T-helper 2 cell treated with Interferon-gamma antibody and Interleukin-4, amounts not matched to agents 5 μg/mL and 100 μg/mL, for 36 hours (primary cell): ENCODE measurements around the gene ERVW-1.
A peak's percentile ranks its signal among the peaks of the same experiment; 100 is the strongest.
"Not testable (repeated sequence)": the region's sequence is repeated elsewhere in the genome, so short reads cannot be mapped to it uniquely, and the experiment has no call there.

ENCODE experiments used
- DNase-seq: peaks from one replicate; pipeline ENCODE4 v3.0.0; 2021; ENCODE audit warnings: low spot score
- H3K27ac Mint-ChIP-seq: one replicate; pipeline ENCODE4 v1.8.0; 2021; ENCODE audit warnings: mild to moderate bottlenecking, mixed read lengths
- H3K27me3 Mint-ChIP-seq: one replicate; pipeline ENCODE4 v1.8.0; 2021; ENCODE audit warnings: low read depth, mixed read lengths
- H3K36me3 Mint-ChIP-seq: one replicate; pipeline ENCODE4 v1.8.0; 2021; ENCODE audit warnings: low read depth, mixed read lengths
- H3K4me1 Mint-ChIP-seq: one replicate; pipeline ENCODE4 v1.8.0; 2021; ENCODE audit warnings: low read depth, mixed read lengths
- H3K4me3 Mint-ChIP-seq: one replicate; pipeline ENCODE4 v1.8.0; 2022; ENCODE audit warnings: mild to moderate bottlenecking, moderate library complexity, mixed read lengths
- H3K9me3 Mint-ChIP-seq: one replicate; pipeline ENCODE4 v1.8.0; 2021; ENCODE audit warnings: mixed read lengths

Gene ERVW-1

DNA sequence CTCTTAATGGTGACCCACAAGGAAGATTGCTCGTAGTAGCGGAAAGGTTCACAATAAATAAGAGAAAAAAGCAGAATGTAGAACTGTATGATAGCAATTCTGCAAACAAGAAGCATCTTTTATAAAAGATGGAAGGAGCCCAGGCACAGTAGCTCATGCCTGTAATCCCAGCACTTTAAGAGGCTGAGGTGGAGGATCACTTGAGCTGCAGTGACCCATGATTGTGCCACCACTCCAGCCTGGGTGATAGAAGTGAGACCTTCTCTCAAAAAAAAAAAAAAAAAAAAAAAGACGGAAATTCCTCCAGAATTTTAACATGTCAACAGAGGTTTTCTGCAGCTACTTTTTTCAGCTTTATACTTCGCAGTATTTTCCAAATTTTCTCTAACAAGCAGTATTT lies 17.2 kb downstream of the ERVW-1 start:
- no peak for DNase-seq
- Mint-ChIP-seq H3K4me3 (no peak overlapping the region), H3K4me1 (peaks cover 2% of the 10 kb centered on the region), H3K27ac (no peak overlapping the region), H3K27me3 (no peaks in the 10 kb centered on the region), H3K36me3 (peaks cover 13% of the 10 kb centered on the region), H3K9me3 (no peaks in the 10 kb centered on the region)

DNA sequence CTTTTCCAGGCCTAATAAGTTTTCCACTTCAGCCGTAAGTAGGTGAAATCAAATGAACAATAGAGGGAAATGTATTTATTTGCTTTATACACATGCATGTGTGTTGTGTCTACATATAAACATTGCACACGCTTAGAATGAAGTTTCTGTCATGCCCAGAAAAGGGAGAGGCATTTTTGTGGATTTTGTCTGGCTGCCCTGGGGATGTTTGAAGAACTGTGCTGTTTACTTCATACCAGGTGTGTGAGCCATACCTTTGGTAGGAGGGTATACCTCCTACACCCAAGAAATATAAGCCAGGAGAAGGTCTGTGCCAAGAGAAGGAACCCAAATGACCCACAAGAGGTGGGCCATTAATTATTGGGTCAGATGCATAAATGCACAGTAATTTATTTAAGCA lies 17.6 kb downstream of the ERVW-1 start:
- no peak for DNase-seq
- no peak overlapping the region for H3K27ac Mint-ChIP-seq
- peaks cover 2% of the 10 kb centered on the region for H3K4me1 Mint-ChIP-seq
- no peak overlapping the region for H3K4me3 Mint-ChIP-seq
- H3K9me3 Mint-ChIP-seq = no peaks in the 10 kb centered on the region
- peaks cover 13% of the 10 kb centered on the region for H3K36me3 Mint-ChIP-seq
- H3K27me3 Mint-ChIP-seq = no peaks in the 10 kb centered on the region

DNA sequence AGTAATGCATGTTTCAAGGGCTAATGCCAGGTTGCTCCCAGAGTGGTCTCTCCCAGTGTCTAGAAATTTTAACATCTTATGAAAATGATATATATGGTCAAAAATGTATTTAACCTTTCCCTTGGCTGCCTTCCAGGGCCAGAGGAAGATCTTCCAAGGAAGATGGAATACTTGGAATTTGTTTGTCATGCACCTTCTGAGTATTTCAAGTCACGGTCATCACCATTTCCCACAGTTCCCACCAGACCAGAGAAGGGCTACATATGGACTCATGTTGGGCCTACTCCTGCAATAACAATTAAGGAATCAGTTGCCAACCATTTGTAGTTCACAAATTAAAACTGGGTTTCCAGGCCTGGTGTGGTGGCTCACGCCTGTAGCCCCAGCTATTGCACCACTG lies 21.5 kb downstream of the ERVW-1 start:
- DNase-seq = no peak
- Mint-ChIP-seq H3K27ac (no peak overlapping the region), H3K4me1 (no peaks in the 10 kb centered on the region), H3K36me3 (peaks cover 15% of the 10 kb centered on the region), H3K4me3 (no peak overlapping the region), H3K27me3 (no peaks in the 10 kb centered on the region), H3K9me3 (no peaks in the 10 kb centered on the region)

DNA sequence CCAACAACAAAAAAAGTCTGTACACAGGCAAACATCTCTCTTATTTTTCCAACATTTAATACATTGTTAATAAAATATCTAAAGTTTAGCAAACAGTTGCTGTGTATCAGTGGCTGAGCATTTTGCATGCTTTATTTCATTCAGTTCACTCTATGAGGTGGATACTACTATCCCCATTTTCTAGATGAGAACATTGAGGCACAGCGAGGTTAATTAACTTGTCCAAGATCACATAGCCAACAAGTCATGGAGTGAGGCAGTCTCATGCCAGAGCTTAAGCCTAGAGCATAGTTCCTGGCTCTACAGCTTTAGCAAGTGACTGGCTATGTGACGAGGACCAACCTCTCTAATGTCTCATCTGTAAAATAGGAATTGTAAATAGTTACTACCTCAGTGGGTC lies 26.1 kb downstream of the ERVW-1 start:
- no peaks in the 10 kb centered on the region for H3K9me3 Mint-ChIP-seq
- no peak for DNase-seq
- no peak overlapping the region for H3K4me3 Mint-ChIP-seq
- H3K27me3 Mint-ChIP-seq = no peaks in the 10 kb centered on the region
- peaks cover 8% of the 10 kb centered on the region for H3K4me1 Mint-ChIP-seq
- H3K36me3 Mint-ChIP-seq = peaks cover 22% of the 10 kb centered on the region
- H3K27ac Mint-ChIP-seq = no peak overlapping the region

DNA sequence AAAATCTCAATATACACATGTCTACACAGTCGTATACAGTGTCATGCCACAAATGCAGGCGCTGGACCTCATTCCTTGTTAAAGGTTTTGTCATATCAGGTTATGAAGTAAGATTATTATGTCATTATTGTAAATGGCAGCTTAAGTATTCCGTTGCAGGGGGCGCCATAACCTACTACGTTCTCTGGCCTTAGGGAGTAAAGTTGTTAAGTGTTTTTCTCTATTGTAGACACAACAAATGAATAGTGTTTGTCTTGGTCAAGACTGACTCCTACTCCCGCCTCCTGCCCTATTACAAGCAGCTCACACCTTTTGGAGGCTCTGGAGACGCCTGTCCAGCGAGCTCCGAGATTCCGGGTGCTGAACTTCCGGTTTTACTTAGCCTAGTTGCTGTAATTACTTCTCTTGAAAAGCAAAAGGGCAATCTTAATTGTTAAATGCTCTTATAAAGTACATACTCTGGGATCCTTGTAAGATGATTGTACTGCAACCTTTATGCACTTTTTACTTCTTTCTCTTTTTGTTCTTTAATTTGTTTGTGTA lies 29.5 kb downstream of the ERVW-1 start:
- Mint-ChIP-seq H3K36me3 (peaks cover 8% of the 10 kb centered on the region), H3K9me3 (no peaks in the 10 kb centered on the region), H3K4me3 (peak overlapping the region; percentile 95), H3K27ac (peak overlapping the region; percentile 94), H3K4me1 (peaks cover 9% of the 10 kb centered on the region), H3K27me3 (no peaks in the 10 kb centered on the region)
- DNase-seq = peak; percentile 45

DNA sequence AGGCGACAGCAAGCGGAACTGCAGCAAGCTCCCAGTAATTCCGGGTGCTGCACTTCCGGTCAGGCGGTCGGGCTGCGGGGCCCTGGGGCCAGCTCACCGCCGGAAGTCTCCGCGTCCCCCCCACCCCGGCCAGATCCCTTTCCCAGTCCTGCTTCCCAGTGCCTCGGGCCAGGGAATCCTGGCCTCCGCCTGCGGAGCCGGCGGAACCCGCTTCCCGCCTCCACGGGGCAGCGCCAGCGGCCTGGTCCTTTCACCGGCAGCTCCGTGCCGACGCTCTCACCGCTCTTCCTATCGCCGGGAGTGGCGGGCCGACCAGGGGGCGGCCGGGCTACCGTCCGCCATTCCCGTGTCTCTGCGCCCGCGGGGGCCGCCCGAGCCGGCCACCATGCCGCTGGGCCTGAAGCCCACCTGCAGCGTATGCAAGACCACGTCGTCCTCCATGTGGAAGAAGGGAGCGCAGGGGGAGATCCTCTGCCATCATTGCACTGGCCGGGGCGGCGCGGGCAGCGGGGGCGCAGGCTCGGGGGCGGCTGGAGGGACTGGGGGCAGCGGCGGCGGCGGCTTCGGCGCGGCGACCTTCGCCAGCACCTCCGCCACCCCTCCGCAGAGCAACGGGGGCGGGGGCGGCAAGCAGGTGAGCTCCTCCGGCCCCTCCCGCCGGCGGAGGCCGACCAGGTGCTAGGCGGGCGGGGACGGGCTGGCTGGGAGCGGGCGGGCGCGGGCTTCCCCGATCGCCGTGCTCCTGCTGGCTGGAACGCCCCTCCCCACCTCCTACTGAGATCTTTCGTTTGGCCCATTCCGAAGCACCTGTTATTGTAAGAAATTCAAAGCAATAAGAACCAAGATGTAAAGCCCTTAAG lies 30.2 kb downstream of the ERVW-1 start, which contains the start of gene GATAD1:
TSS of gene GATAD1 (plus strand) at position 138 of the 860 bp plus-strand sequence. CDS start at position 386, 248 bp downstream.
- Mint-ChIP-seq H3K27me3 (peaks cover 1% of the 10 kb centered on the region), H3K4me1 (peaks cover 9% of the 10 kb centered on the region), H3K9me3 (no peaks in the 10 kb centered on the region), H3K4me3 (peak within 1 kb of the TSS; percentile 95), H3K27ac (peak within 1 kb of the TSS; percentile 94), H3K36me3 (peaks cover 8% of the 10 kb centered on the region)
- DNase-seq = peak; percentile 81

DNA sequence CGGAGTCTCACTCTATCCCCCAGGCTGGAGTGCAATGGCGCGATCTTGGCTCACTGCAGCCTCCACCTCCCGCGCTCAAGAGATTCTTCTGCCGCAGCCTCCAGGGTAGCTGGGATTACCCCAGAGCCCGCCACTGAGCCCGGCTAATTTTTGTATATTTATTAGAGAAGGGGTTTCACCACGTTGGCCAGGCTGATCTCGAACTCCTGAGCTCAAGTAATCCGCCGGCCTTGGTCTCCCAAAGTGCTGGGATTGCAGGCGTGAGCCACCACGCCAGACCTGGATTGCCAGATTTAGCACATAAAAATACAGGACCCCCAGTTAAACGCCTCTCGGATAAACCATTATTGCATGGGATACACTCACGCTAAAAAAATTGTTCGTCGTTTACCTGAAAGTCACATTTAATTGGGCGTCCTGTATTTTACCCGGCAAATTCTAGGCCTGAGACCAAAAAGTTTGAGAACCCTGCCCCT lies 30.8 kb downstream of the ERVW-1 start:
- H3K36me3 Mint-ChIP-seq = peaks cover 8% of the 10 kb centered on the region
- H3K9me3 Mint-ChIP-seq = no peaks in the 10 kb centered on the region
- peaks cover 7% of the 10 kb centered on the region for H3K27me3 Mint-ChIP-seq
- peak overlapping the region; percentile 92 for H3K27ac Mint-ChIP-seq
- peaks cover 9% of the 10 kb centered on the region for H3K4me1 Mint-ChIP-seq
- no peak for DNase-seq
- peak overlapping the region; percentile 82 for H3K4me3 Mint-ChIP-seq

DNA sequence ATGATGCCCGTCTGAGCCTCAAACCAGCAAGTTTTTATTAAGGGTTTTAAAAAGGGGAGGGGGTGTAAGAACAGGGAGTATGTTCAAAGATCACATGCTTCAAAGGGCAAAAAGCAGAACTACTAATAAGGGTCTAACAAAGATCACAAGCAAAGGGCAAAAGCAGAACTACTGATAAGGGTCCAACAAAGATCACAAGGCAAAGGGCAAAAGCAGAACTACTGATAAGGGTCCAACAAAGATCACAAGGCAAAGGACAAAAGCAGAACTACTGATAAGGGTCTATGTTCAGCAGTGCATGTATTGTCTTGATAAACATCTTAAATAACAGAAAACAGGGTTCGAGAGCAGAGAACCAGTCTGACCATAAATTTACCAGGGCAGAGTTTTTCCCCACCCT lies 35.0 kb downstream of the ERVW-1 start:
- peaks cover 19% of the 10 kb centered on the region for H3K27me3 Mint-ChIP-seq
- H3K36me3 Mint-ChIP-seq, H3K27ac Mint-ChIP-seq: not testable (repeated sequence)

DNA sequence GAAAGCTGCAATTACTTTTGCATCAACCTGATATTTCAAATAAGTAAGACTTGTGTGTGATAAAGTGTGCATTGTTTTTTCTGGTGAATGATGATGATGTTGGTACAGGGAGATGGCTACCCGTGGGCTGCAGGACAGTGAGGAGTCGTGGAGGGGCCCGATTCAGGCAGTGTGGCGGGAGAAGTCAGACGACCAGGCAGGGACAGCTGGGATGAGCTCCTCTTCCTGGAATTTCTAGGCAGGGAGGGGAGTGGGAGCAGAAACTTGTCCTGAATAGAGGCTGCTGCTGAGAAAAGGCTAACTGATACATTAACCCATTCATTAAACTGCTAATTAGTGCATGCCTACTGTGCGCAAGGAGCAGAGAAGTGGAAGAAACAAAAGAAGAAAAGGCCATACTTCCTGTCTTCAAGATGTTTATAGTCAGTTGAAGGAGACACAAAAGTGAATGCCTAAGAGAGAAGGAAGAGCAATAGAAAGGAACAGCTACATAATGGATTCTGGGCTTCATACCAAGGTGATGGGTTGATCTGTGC lies 39.7 kb downstream of the ERVW-1 start:
- Mint-ChIP-seq H3K4me3 (no peak overlapping the region), H3K4me1 (no peaks in the 10 kb centered on the region), H3K27me3 (peaks cover 21% of the 10 kb centered on the region), H3K9me3 (no peaks in the 10 kb centered on the region), H3K27ac (no peak overlapping the region), H3K36me3 (no peaks in the 10 kb centered on the region)
- no peak for DNase-seq

More for the DNA sequence above, 35.0 kb downstream of the ERVW-1 start:
- not testable (repeated sequence) for H3K4me1 Mint-ChIP-seq, H3K4me3 Mint-ChIP-seq, DNase-seq, H3K9me3 Mint-ChIP-seq

DNA sequence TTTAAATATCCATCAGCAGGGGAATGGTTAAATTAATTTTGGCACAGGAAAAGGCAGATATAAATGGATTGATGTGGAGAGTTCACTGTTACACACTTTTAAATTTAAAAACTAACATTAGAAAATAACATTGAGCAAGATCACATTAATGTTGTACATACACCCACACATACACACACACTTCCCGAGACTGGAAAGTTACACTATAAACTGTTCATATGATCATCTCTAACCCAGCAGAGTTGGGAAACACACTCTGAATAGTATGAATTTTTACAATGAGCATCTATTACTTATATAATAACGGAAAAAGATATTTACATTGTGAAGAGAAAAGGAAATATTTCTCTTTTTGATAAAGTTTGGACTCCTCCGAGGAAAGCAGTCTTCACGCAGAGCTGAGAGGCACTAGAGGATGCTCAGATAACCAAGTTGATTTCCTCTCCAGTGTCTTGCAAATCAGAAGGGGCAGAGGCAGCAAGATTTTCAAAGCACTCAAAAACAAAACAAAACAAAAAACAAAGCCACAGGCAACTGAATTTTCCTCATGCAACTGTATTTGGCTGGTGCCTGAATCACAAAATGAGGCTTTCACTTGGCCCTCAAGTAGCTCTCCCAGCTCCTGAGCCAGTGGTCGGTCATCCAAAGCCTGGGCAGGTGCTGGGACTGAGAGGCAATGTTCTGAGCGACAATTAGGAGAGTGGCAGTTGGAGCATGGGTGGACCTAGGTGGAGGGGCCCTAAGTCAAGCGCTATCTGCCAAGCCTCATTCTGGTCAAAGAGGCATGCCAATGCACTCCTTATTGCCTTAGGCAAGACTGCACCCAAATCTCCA lies 40.9 kb downstream of the ERVW-1 start:
- Mint-ChIP-seq H3K36me3 (no peaks in the 10 kb centered on the region), H3K4me3 (no peak overlapping the region)

DNA sequence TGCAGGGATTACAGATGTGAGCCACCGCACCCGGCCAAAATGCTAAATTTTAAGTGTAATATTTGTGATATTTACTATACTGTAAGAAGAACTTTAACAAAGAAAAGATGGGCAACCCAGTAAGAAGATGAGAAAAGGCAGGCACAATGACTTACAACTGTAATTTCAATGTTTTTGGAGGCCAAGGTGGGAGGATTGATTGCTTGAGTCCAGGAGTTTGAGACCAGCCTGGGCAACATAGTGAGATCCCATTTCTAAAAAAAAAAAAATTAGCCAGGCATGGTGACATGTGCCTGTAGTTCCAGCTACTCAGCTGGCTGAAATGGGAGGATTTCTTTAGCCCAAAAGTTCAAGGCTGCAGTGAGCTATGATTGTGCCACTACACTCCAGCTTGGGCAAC lies 42.2 kb downstream of the ERVW-1 start:
- Mint-ChIP-seq H3K36me3 (no peaks in the 10 kb centered on the region), H3K4me1 (no peaks in the 10 kb centered on the region), H3K4me3 (no peak overlapping the region), H3K9me3 (no peaks in the 10 kb centered on the region), H3K27ac (no peak overlapping the region), H3K27me3 (peaks cover 12% of the 10 kb centered on the region)
- no peak for DNase-seq

More for the DNA sequence above, 40.9 kb downstream of the ERVW-1 start:
- no peak for DNase-seq
- no peaks in the 10 kb centered on the region for H3K4me1 Mint-ChIP-seq
- no peak overlapping the region for H3K27ac Mint-ChIP-seq
- no peaks in the 10 kb centered on the region for H3K9me3 Mint-ChIP-seq
- H3K27me3 Mint-ChIP-seq = peaks cover 14% of the 10 kb centered on the region

DNA sequence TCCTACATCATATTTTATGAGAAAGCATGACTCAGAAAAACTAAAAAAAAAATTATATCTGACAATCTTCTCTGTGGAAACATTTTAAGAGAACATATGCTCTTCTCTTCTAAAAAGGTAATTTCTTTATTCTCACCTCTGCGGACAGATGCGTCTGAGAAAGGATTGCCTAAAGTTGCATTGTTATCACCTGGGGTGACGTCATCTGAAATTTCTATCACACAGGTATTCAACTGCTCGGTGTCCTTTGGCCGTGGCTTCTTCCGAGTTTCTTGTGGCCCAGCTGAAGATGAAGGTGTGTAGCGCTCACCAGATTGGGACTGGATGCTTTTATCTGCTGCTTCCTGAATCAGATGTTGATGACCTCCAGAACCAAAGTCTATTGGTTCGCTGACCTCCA lies 44.7 kb downstream of the ERVW-1 start:
- Mint-ChIP-seq H3K4me3 (no peak overlapping the region), H3K36me3 (no peaks in the 10 kb centered on the region), H3K27ac (no peak overlapping the region), H3K4me1 (peaks cover 5% of the 10 kb centered on the region), H3K9me3 (no peaks in the 10 kb centered on the region), H3K27me3 (peaks cover 4% of the 10 kb centered on the region)
- no peak for DNase-seq

DNA sequence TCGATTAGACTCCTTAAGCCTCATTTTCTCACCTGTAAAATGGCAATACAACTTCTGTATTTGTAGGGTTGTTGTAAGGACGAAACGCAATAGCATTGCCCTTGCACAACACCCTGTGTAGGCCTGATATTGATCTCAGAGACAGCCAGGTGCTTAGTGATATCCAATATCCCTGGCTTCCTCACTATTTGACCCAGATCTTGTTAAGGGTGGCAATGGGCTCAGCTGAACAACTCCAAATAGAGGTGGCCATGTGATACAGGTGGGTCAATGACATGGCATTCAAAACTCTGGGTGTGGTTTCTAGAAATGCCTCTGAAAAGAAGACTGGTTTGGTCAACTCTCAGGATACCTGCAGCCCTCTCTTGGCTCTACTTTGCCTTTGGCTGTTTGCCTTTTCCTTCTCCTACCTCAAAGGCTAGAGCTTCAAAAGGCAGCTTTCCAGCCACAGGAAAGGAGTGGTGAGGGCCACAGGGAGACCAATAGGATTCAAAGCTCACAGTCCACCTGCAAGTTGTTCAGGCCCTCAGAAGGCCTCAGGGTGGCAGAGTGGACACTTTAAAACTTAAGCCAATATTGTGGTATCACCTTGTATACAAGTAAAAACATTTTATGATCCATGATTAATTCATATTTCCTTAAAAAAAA lies 45.3 kb downstream of the ERVW-1 start:
- Mint-ChIP-seq H3K27me3 (peaks cover 4% of the 10 kb centered on the region), H3K4me3 (no peak overlapping the region), H3K4me1 (peaks cover 5% of the 10 kb centered on the region), H3K9me3 (no peaks in the 10 kb centered on the region), H3K36me3 (no peaks in the 10 kb centered on the region), H3K27ac (no peak overlapping the region)
- DNase-seq = no peak
